ENCODE results near the gene UBE2QL1.
"Not testable (repeated sequence)": the region's sequence is repeated elsewhere in the genome, so short reads cannot be mapped to it uniquely, and the experiment has no call there.

The UBE2QL1 gene

GRCh38 chr5:6504677-6505415 is 56.2 kb downstream of the UBE2QL1 start:
- H3K27ac Mint-ChIP-seq: no peak overlapping the region
- no peak overlapping the region for H3K4me3 Mint-ChIP-seq
- H3K27me3 Mint-ChIP-seq: peaks cover 14% of the 10 kb centered on the region
- H3K9me3 Mint-ChIP-seq: no peaks in the 10 kb centered on the region
- no peaks in the 10 kb centered on the region for H3K36me3 Mint-ChIP-seq (ENCODE audit: low read depth)
- H3K4me1 Mint-ChIP-seq (ENCODE audit: low read depth): no peaks in the 10 kb centered on the region

DNA sequence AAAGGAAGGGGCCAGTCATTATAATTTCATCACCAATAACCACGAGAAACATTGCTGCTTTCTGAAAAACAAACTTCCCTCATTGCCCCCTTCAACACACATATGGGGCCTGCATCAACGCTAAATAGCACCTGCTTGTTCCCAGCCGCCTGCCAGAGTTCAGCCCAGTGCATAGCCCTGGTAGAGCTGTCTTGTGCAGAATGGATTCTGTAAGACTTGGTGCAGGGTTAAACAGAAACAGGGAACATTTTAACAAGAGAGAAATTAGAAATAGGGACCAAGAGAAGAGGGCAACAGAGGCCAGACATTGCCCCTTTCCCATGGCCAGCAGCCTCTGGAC is 56.7 kb downstream of the UBE2QL1 start:
- Mint-ChIP-seq H3K4me1 (ENCODE audit: low read depth) (no peaks in the 10 kb centered on the region), H3K27ac (no peak overlapping the region), H3K4me3 (no peak overlapping the region), H3K27me3 (peaks cover 14% of the 10 kb centered on the region), H3K9me3 (no peaks in the 10 kb centered on the region), H3K36me3 (ENCODE audit: low read depth) (no peaks in the 10 kb centered on the region)

GRCh38 chr5:6505783-6506557 is 57.3 kb downstream of the UBE2QL1 start:
- Mint-ChIP-seq H3K27me3 (peaks cover 14% of the 10 kb centered on the region), H3K36me3 (ENCODE audit: low read depth) (no peaks in the 10 kb centered on the region), H3K9me3 (no peaks in the 10 kb centered on the region), H3K27ac (no peak overlapping the region), H3K4me3 (no peak overlapping the region), H3K4me1 (ENCODE audit: low read depth) (no peaks in the 10 kb centered on the region)

- H3K36me3 Mint-ChIP-seq (ENCODE audit: low read depth): no peaks in the 10 kb centered on the region
- no peaks in the 10 kb centered on the region for H3K9me3 Mint-ChIP-seq
- H3K4me1 Mint-ChIP-seq (ENCODE audit: low read depth): no peaks in the 10 kb centered on the region
- peaks cover 12% of the 10 kb centered on the region for H3K27me3 Mint-ChIP-seq
- no peak overlapping the region for H3K27ac Mint-ChIP-seq
- H3K4me3 Mint-ChIP-seq: no peak overlapping the region
Observed at GRCh38 chr5:6506611-6507010, 58.0 kb downstream of the UBE2QL1 start.

- Mint-ChIP-seq H3K36me3 (ENCODE audit: low read depth) (no peaks in the 10 kb centered on the region), H3K27ac (no peak overlapping the region), H3K27me3 (peaks cover 10% of the 10 kb centered on the region), H3K4me1 (ENCODE audit: low read depth) (no peaks in the 10 kb centered on the region), H3K4me3 (no peak overlapping the region), H3K9me3 (no peaks in the 10 kb centered on the region)
Observed at GRCh38 chr5:6508931-6509330, 60.3 kb downstream of the UBE2QL1 start.

DNA sequence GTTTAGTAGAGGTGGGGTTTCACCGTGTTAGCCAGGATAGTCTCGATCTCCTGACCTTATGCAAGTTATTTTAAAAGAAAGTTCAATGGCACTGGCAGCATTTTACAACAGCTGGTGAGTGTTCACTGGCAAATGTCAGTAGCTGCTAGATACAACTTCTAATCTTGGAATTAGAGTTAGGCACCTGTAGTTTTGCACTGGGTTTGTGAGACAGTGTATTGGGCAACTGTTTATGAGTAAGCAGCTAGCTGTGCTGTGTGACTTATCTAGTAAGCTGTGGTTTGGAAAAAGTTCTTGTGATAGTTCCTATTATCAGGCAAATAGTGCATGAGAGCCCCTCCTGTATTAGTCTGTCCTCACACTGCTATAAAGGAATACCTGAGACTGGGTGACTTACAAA is 61.5 kb downstream of the UBE2QL1 start:
- H3K27me3 Mint-ChIP-seq: peaks cover 9% of the 10 kb centered on the region
- no peak overlapping the region for H3K27ac Mint-ChIP-seq
- H3K36me3 Mint-ChIP-seq (ENCODE audit: low read depth): no peaks in the 10 kb centered on the region
- no peaks in the 10 kb centered on the region for H3K4me1 Mint-ChIP-seq (ENCODE audit: low read depth)
- H3K9me3 Mint-ChIP-seq: no peaks in the 10 kb centered on the region
- H3K4me3 Mint-ChIP-seq: no peak overlapping the region

DNA sequence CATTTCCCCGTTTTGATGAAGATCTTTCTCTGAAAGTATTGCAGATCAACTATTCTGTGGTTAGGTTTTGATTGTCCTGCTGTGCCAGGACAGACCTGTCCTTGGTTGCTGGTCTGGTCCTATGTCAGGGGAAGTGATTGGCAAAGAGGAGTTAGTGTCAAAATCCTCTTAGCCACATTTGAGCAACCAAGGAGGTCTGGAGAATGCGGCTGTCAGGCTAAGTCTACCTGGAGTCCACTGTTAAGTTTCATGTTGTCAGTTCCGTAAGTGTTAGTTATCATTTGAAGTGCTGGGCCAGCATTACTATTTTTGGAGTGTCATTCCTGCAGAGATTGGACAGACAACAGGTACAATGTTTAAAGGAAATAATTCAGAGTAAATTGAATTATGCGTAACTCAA is 62.3 kb downstream of the UBE2QL1 start:
- Mint-ChIP-seq H3K4me1 (ENCODE audit: low read depth) (no peaks in the 10 kb centered on the region), H3K9me3 (no peaks in the 10 kb centered on the region), H3K27me3 (peaks cover 5% of the 10 kb centered on the region)

GRCh38 chr5:6515812-6516211 is 67.2 kb downstream of the UBE2QL1 start:
- H3K27me3 Mint-ChIP-seq; H3K4me1 Mint-ChIP-seq (ENCODE audit: low read depth); H3K27ac Mint-ChIP-seq; H3K36me3 Mint-ChIP-seq (ENCODE audit: low read depth); H3K4me3 Mint-ChIP-seq; H3K9me3 Mint-ChIP-seq: not testable (repeated sequence)

More for the DNA sequence above, 62.3 kb downstream of the UBE2QL1 start:
- H3K27ac Mint-ChIP-seq: no peak overlapping the region
- H3K4me3 Mint-ChIP-seq: no peak overlapping the region
- no peaks in the 10 kb centered on the region for H3K36me3 Mint-ChIP-seq (ENCODE audit: low read depth)

- Mint-ChIP-seq H3K36me3 (ENCODE audit: low read depth) (no peaks in the 10 kb centered on the region), H3K9me3 (no peaks in the 10 kb centered on the region), H3K27ac (no peak overlapping the region), H3K4me1 (ENCODE audit: low read depth) (no peaks in the 10 kb centered on the region), H3K4me3 (no peak overlapping the region), H3K27me3 (peaks cover 8% of the 10 kb centered on the region)
Observed at GRCh38 chr5:6516823-6517222, 68.2 kb downstream of the UBE2QL1 start.

DNA sequence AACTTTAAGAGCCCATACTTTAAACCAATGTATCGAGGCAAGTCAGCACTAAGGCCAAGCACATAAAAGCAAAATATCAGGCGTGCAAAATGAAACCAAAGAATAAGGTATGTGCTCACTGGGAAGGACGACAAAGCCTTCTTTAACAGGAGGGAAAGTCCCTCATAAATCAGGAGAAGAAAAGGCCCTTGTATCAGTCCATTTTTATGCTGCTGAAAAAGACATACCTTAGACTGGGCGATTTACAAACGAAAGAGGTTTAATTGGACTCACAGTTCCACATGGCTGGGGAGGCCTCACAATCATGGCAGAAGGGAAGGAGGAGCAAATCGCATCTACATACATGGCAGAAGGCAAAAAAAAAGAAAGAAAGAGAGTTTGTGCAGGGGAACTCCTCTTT is 68.9 kb downstream of the UBE2QL1 start:
- Mint-ChIP-seq H3K27ac (no peak overlapping the region), H3K4me3 (no peak overlapping the region), H3K4me1 (ENCODE audit: low read depth) (no peaks in the 10 kb centered on the region), H3K27me3 (peaks cover 8% of the 10 kb centered on the region), H3K9me3 (no peaks in the 10 kb centered on the region), H3K36me3 (ENCODE audit: low read depth) (no peaks in the 10 kb centered on the region)

DNA sequence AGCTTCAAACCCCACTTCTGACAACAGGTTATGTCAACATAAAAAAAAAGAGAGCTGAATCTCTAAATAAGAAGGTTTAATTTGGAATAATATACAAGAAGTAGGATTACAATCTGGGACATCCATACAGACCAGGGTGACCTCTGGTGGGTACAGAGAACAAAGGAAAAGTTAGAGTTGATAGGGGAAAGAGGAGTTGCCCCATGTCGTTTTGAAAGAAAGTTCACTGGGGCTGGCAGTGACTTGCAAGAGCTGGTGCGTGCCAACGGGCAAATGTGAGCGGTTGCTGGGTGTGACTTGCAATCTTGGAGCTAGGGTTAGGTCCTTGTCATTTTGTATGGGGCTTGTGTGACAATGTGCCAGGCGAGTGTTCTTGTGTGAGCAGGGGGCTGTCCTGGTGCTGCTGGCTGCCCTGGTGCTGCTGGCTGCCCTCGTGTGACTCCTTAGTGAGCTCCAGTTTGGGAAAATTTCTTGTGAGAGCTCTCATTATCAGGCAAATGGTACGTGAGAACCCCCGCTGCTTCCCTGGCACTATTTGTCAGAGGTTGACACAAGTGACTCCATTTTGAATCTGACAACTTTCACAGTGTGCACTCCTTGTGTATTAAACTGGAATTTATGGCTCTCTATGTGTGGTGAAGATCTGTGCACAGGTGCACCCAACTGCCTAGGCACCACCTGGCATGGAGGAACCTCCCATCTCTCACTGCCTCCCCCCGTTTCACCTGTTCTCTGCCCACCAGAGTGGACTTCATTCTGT is 69.8 kb downstream of the UBE2QL1 start:
- no peak overlapping the region for H3K4me3 Mint-ChIP-seq
- H3K27ac Mint-ChIP-seq: no peak overlapping the region
- H3K4me1 Mint-ChIP-seq (ENCODE audit: low read depth): no peaks in the 10 kb centered on the region
- H3K27me3 Mint-ChIP-seq: peaks cover 8% of the 10 kb centered on the region
- no peaks in the 10 kb centered on the region for H3K36me3 Mint-ChIP-seq (ENCODE audit: low read depth)
- H3K9me3 Mint-ChIP-seq: no peaks in the 10 kb centered on the region

DNA sequence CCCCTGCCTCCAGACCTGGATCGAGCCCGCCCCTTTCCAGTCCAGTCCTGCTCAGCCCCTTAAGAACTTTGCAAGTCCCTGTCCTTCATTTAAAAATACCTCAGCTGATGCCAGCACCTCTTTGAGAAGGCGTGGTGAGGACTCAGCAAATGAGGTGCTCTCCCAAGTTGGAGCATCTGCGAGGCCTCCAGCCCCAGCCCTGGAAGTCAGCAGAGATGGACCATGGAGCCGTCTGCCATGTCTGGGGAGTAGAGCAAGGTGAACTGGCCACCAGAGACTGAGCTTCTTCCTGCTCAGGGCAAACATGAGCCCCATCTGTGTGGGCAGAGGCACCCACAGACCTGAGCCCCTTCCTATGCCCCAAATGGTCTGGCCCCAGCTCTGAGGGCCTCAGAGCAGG is 71.5 kb downstream of the UBE2QL1 start:
- no peaks in the 10 kb centered on the region for H3K4me1 Mint-ChIP-seq (ENCODE audit: low read depth)
- H3K36me3 Mint-ChIP-seq (ENCODE audit: low read depth): no peaks in the 10 kb centered on the region
- no peak overlapping the region for H3K27ac Mint-ChIP-seq
- no peak overlapping the region for H3K4me3 Mint-ChIP-seq
- no peaks in the 10 kb centered on the region for H3K9me3 Mint-ChIP-seq
- peaks cover 8% of the 10 kb centered on the region for H3K27me3 Mint-ChIP-seq

GRCh38 chr5:6522331-6522730 is 73.7 kb downstream of the UBE2QL1 start:
- no peaks in the 10 kb centered on the region for H3K4me1 Mint-ChIP-seq (ENCODE audit: low read depth)
- no peak overlapping the region for H3K27ac Mint-ChIP-seq
- H3K9me3 Mint-ChIP-seq: no peaks in the 10 kb centered on the region
- peaks cover 8% of the 10 kb centered on the region for H3K27me3 Mint-ChIP-seq
- H3K36me3 Mint-ChIP-seq (ENCODE audit: low read depth): no peaks in the 10 kb centered on the region
- H3K4me3 Mint-ChIP-seq: no peak overlapping the region

- Mint-ChIP-seq H3K4me3 (no peak overlapping the region), H3K36me3 (ENCODE audit: low read depth) (no peaks in the 10 kb centered on the region), H3K27me3 (peaks cover 8% of the 10 kb centered on the region), H3K27ac (no peak overlapping the region), H3K4me1 (ENCODE audit: low read depth) (no peaks in the 10 kb centered on the region), H3K9me3 (no peaks in the 10 kb centered on the region)
Observed at GRCh38 chr5:6522923-6523322, 74.3 kb downstream of the UBE2QL1 start.

DNA sequence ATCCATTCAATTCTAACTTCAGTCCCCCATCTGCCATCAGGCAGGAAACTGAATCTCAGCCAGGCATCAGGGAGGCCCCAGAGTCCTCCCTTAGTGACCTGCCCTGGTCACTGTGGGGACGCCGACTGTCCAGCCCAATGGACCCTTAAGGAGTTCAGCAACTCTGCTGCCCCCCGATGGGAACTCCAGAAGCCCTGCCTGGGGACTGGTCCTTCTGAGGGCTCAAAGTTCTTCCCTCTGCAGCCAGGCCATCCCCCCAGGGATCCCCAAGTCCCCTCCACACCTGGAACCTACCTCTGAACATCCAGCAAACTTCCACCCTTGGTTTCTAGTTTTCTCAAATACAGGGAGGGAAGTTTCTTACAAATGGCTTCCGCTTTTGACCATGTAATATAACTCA is 76.8 kb downstream of the UBE2QL1 start:
- no peaks in the 10 kb centered on the region for H3K27me3 Mint-ChIP-seq
- H3K36me3 Mint-ChIP-seq (ENCODE audit: low read depth): no peaks in the 10 kb centered on the region
- H3K4me1 Mint-ChIP-seq (ENCODE audit: low read depth): no peaks in the 10 kb centered on the region
- H3K9me3 Mint-ChIP-seq: no peaks in the 10 kb centered on the region
- no peak overlapping the region for H3K27ac Mint-ChIP-seq
- H3K4me3 Mint-ChIP-seq: no peak overlapping the region
